Neural crest cell (in vitro differentiated cells): ENCODE measurements around the gene COLGALT1. TPM values are rescaled to one million over a fixed set of nuclear protein-coding genes. Genes with fewer than 3 reads are reported as not detected.
"Not testable (repeated sequence)": the region's sequence is repeated elsewhere in the genome, so short reads cannot be mapped to it uniquely, and the experiment has no call there.

ENCODE experiments used
- DNase-seq: peaks from one replicate; pipeline ENCODE4 v3.0.0; 2021; ENCODE audit warnings: low read depth, mixed read lengths, low spot score
- H3K27ac Mint-ChIP-seq: one replicate; pipeline ENCODE4 v1.8.0; 2021; ENCODE audit warnings: mild to moderate bottlenecking, mixed read lengths; ENCODE audit not compliant: unreplicated experiment
- H3K27me3 Mint-ChIP-seq: 2 replicates; pipeline ENCODE4 v1.8.0; 2021; ENCODE audit warnings: low read depth, mild to moderate bottlenecking, mixed read lengths
- H3K36me3 Mint-ChIP-seq: 2 replicates; pipeline ENCODE4 v1.8.0; 2021; ENCODE audit warnings: low read depth, mild to moderate bottlenecking, mixed read lengths
- H3K4me1 Mint-ChIP-seq: 2 replicates; pipeline ENCODE4 v1.8.0; 2021; ENCODE audit warnings: mixed read lengths
- H3K4me3 Mint-ChIP-seq: one replicate; pipeline ENCODE4 v1.8.0; 2021; ENCODE audit warnings: mild to moderate bottlenecking, mixed read lengths
- H3K9me3 Mint-ChIP-seq: 2 replicates; pipeline ENCODE4 v1.8.0; 2021; ENCODE audit warnings: mixed read lengths
- long read RNA-seq: library from polyadenylated mRNA; unstranded; transcript quantifications from one replicate; pipeline ENCODE4 v2.0.0, GENCODE V29; 2020
- total RNA-seq: library from RNA; stranded (reverse); gene quantifications from 2 replicates; pipeline ENCODE4 v1.2.1, GENCODE V29; 2021
- TF ChIP-seq, protein P1 (sequence below): fragments of 200-600 bp; sonication (generic); conservative IDR thresholded peaks from 2 replicates; pipeline ENCODE4 v1.5.0; 2021; ENCODE audit warnings: antibody characterized with exemption, mild to moderate bottlenecking

Gene COLGALT1
- total RNA-seq, result 78.4 and 81.7 TPM in 2 replicates
- long read RNA-seq, partial matches to known transcripts, result 17 of 22 reads
- long read RNA-seq, other reads (novel, unspliced or antisense), result 1 of 22 reads

DNA sequence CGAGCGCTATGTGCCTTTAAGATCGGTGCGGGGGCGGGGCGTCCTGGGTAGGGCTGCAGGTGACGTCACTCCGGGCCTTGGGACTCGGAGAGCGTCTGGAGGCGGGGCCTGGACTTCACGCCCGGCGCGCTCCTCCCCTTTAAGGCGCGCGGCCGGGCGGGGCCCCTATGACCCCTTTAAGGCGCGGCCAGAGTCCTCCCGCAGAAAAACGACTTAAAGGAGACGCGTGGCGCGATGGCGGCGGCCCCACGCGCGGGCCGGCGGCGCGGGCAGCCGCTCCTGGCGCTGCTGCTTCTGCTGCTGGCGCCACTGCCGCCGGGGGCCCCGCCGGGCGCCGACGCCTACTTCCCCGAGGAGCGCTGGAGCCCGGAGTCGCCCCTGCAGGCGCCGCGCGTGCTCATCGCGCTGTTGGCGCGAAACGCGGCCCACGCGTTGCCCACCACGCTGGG lies at the start of gene COLGALT1:
Gene COLGALT1 (plus strand): TSS at position 170 of the 449 bp plus-strand sequence. CDS start 65 bp downstream, at position 235.
- Mint-ChIP-seq H3K4me1 (peaks cover 19% of the 10 kb centered on the region), H3K9me3 (no peaks in the 10 kb centered on the region), H3K27me3 (no peaks in the 10 kb centered on the region), H3K4me3 (peak within 1 kb of the TSS; percentile 91), H3K36me3 (peaks cover 10% of the 10 kb centered on the region), H3K27ac (no peak within 1 kb of the TSS)
- TF ChIP-seq, protein P1, sequence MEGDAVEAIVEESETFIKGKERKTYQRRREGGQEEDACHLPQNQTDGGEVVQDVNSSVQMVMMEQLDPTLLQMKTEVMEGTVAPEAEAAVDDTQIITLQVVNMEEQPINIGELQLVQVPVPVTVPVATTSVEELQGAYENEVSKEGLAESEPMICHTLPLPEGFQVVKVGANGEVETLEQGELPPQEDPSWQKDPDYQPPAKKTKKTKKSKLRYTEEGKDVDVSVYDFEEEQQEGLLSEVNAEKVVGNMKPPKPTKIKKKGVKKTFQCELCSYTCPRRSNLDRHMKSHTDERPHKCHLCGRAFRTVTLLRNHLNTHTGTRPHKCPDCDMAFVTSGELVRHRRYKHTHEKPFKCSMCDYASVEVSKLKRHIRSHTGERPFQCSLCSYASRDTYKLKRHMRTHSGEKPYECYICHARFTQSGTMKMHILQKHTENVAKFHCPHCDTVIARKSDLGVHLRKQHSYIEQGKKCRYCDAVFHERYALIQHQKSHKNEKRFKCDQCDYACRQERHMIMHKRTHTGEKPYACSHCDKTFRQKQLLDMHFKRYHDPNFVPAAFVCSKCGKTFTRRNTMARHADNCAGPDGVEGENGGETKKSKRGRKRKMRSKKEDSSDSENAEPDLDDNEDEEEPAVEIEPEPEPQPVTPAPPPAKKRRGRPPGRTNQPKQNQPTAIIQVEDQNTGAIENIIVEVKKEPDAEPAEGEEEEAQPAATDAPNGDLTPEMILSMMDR, result no peak
- peak; percentile 99 for DNase-seq

DNA sequence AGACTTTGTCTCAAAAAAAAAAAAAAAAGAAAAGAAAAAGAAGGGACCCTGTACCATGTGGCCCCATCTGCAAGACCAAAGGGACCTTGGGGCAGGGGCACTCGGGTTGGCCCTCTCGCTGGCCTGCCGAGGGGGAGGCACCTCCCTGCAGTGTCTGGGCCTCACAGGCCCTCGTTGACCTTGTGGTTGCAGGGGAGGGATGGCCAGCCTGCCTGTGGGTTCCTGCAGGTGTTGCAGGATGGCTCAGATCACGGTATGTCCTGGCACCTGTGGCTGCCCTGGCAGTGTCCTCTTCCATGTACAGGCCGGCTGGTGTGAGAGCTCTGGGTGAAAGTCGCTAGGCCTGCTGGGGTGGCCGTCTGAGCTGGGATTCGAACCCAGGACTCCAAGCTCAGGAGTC lies 48.7 kb upstream of the COLGALT1 start:
- DNase-seq, result no peak
- no peaks in the 10 kb centered on the region for H3K9me3 Mint-ChIP-seq
- no peak overlapping the region for H3K27ac Mint-ChIP-seq
- peaks cover 4% of the 10 kb centered on the region for H3K27me3 Mint-ChIP-seq
- TF ChIP-seq, protein P1, result no peak
- H3K36me3 Mint-ChIP-seq, result peaks cover 9% of the 10 kb centered on the region
- H3K4me3 Mint-ChIP-seq, result no peak overlapping the region
- peaks cover 21% of the 10 kb centered on the region for H3K4me1 Mint-ChIP-seq

DNA sequence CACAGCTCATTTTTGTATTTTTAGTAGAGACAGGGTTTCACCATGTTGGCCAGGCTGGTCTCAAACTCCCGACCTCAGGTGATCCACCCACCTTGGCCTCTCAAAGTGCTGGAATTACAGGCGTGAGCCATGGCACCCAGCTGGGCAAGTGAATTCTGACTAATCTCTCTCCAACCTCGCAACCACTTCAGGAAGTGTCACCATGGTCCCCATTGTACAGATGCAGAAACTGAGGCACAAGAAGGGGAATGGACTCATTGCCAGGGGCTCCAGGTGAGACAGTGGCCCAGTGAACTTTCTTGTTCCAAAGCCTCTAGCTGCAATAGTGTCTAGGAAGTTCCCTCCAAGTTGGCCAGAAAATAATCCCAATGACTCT lies 46.9 kb upstream of the COLGALT1 start:
- not testable (repeated sequence) for H3K36me3 Mint-ChIP-seq, H3K27me3 Mint-ChIP-seq, DNase-seq, H3K9me3 Mint-ChIP-seq
- Mint-ChIP-seq H3K27ac (peak overlapping the region; percentile 50), H3K4me3 (peak overlapping the region; percentile 87), H3K4me1 (peaks cover 31% of the 10 kb centered on the region)

DNA sequence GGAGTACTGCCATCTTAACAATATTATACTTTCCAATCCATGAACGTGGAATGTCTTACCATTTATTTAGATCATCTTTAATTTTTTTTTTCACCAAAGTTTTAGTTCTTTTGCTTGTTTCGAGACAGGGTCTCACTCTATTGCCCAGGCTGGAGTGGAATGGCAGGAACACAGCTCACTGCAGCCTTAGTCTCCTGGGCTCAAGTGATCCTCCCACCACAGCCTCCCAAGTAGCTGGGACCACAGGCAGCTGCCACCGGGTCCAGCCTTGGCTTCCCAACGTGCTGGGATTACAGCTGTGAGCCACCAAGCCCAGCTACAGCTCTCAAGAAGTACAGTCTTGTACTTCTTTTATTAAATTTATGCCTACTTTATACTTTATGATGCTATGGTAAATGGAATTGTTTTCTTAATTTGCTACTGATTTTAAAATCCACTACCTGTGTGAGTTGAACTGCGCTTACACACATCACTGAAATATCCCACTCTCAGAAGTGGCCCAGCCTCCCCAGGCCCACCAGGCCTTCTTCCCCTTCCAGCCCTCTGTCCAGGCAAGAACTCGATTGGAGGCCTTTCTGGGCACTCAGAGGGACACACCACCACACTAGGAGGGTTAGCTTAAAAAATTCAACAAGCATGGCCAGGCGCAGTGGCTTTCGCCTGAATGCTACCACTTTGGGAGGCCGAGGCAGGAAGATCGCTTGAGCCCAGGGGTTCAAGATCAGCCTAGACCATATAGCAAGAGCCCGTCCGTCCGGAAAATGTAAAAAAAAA lies 45.0 kb upstream of the COLGALT1 start:
- DNase-seq, result no peak
- Mint-ChIP-seq H3K36me3 (peaks cover 9% of the 10 kb centered on the region), H3K4me3 (peak overlapping the region; percentile 96), H3K27ac (peak overlapping the region; percentile 94), H3K9me3 (no peaks in the 10 kb centered on the region), H3K4me1 (peaks cover 31% of the 10 kb centered on the region), H3K27me3 (peaks cover 4% of the 10 kb centered on the region)
- TF ChIP-seq, protein P1, result no peak

DNA sequence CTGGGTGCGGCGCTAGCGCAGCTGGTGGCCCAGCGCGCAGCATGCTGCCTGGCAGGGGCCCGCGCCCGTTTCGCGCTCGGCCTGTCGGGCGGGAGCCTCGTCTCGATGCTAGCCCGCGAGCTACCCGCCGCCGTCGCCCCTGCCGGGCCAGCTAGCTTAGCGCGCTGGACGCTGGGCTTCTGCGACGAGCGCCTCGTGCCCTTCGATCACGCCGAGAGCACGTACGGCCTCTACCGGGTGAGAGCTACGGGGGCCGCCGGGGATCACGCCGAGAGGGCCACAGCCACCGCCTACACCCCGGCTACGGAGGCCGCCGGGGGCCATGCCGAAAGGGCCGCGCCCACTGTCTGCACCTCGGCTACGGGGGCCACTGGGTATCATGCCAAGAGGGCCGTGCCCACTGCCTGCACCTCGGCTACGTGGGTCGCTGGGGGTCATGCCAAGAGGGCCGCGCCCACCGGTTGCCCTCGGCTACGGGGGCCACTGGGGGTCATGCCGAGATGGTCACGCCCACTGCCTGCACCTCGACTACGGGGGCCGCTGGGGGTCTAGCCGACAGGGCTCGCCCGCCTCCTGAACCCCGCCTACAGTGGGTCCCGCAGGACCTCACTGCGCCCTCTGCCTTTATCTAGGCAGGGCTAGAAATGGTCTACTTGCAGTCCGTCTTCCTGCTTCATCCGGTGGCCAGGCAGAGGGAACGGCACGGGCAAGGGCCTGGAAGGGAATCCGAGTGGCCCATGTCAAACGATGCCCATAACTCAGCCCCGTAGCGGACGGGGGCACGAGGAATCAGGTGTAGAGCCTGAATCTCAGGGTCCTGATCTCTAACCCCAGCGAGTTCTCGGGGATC lies 43.5 kb upstream of the COLGALT1 start:
- peaks cover 15% of the 10 kb centered on the region for H3K36me3 Mint-ChIP-seq
- H3K9me3 Mint-ChIP-seq, result no peaks in the 10 kb centered on the region
- peak overlapping the region; percentile 96 for H3K4me3 Mint-ChIP-seq
- peak; percentile 65 for DNase-seq
- H3K27me3 Mint-ChIP-seq, result peaks cover 4% of the 10 kb centered on the region
- peaks cover 31% of the 10 kb centered on the region for H3K4me1 Mint-ChIP-seq
- TF ChIP-seq, protein P1, result no peak
- no peak overlapping the region for H3K27ac Mint-ChIP-seq
